NCI-H524 treated with DMSO at 0.1 percent for 48 hours (cell line): ENCODE results near the gene KLHL8.

ENCODE experiments used
- DNase-seq: peaks from one replicate; lab custom pipeline; 2025; lab: John Stamatoyannopoulos, UW

The KLHL8 gene

DNA sequence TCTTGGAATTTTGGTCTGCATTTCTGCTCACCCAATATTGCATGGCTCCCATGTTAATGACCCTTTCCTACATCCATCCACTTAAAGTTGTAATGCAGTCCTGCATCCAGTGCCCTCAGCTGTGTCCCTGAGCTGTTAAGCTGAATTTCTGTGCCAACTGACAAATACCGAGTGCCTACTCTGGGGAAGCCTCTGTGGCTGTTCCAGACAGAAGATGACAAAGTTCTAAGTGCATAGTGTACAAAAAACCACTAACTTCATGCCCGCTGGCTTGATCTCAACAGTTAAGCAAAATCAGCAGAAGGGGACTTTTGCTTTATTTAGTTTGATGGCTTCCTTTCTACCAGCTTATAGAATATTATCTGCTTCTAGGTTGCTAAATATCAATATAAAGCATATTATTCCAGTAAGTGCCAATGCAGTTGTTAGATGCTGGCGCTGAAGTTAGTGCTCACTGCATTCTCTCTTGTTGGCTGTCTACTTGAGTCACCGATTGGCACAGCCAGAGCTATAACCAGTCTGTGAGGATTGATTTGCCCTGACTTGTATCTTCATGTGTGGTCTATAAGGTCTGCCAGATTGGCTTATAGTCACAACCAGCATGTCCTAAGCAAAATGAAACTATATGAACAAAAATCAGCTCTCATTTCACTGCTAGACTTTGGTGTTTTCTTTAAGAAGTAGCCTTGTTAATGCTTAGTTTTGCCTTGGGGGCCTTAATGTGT is 98.9 kb downstream of the KLHL8 start:
- DNase-seq, result no peak

DNA sequence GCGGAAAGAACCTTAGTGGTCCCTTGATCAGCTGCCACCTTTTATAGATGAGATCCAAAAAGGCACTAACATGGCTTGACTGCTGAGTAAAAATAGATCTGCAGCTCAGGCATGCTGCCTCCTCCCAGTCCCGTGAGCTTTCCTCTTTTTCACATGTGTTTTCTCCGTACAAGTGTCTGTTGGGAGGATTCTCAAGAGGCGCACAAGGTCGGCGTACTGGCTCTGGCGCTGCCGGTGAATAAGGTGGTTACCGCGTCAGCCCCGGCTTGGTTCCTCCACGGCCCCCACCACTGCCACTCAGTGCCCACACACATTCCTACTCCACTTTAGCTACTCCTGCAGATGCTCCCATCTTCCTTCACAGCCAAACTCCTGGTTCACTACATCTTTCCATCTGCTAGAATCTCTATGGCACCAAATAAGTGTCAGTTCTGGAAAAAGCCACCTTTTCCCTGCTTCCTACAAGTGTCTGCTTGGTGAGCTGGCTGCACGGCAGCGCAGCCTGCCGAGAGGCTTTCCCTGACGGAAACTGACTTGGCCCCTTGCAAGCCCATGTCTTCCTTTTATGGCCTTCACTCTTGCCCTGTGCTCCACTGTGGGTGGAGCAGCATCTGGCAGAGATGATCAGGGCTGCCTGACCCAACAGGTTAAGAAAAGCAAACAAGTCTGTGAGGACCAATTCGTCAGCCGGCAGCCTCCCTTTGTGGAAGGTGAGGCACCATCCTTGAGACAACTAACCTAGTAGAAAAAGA is 99.8 kb downstream of the KLHL8 start:
- DNase-seq, result no peak

DNA sequence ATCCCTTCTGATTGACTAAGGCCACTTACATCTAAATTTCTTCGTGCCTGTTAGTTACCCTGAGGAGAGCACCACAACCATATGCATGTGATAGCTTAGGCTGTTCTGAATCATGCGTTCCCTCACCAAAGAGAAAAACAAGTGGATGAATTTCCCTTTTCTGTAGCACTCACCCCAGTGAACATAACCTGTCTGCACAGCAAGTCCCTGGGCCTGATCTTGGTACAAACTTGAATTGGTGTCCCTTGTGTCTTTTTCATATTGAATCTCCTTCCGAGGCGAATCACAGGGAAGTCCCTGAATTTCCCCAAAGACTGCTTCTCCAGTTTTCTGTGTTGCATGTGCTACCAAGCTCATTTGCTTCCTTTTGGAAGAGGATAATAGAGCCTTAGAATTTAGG is 100.4 kb downstream of the KLHL8 start:
- DNase-seq, result no peak

DNA sequence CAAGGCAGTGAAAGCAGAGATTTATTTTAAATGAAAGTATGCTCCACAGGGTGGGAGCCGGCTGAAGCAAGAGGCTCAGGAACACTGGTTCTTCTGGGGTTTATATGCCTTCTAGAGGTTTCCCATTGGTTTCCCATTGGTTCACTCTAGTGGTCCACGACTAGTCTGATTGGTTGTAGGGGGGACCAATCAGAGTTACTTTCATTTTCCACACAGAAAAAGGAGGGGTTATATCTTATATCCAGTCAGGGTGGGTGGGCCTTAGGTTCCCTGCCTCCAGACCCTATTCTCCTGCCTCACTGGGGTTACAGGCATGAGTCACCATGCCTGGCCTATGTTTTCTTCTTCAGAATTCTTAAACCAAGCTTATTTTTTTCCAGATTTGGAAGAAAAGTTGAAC is 101.6 kb downstream of the KLHL8 start:
- DNase-seq, result no peak

DNA sequence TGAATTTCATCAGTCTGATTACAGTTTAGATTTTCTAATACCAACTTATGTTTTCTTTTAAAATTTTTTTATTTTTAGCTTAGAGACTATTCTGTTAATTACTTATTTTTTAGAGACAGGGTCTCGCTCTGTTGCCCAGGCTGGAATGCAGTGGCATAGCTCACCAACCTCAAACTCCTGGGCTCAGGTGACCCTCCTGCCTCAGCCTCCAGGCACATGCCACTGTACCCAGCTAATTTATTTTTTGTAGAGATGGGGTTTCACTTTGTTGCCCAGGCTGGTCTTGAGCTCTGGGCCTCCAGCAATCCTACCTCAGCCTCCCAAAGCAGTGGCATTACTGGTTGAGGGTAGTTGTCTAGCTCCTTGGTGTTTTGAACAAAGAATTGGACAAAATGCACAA is 102.0 kb downstream of the KLHL8 start:
- no peak for DNase-seq

DNA sequence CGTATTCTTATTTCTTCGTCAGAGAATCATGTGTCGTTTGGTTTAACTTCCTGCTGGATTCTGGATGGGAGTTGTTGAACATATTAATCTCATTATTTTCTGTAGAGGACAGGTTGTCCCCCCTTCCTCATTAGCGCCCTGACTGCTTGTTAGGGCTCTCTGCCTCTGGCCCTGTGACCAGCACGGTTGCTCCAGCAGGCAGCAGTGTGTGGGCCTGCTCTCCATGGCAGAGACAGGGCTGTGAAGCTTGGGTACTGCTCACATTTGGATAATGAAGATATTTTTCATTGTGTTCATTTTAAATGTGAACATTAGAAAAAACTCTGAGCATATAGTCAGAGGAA is 102.7 kb downstream of the KLHL8 start:
- no peak for DNase-seq

DNA sequence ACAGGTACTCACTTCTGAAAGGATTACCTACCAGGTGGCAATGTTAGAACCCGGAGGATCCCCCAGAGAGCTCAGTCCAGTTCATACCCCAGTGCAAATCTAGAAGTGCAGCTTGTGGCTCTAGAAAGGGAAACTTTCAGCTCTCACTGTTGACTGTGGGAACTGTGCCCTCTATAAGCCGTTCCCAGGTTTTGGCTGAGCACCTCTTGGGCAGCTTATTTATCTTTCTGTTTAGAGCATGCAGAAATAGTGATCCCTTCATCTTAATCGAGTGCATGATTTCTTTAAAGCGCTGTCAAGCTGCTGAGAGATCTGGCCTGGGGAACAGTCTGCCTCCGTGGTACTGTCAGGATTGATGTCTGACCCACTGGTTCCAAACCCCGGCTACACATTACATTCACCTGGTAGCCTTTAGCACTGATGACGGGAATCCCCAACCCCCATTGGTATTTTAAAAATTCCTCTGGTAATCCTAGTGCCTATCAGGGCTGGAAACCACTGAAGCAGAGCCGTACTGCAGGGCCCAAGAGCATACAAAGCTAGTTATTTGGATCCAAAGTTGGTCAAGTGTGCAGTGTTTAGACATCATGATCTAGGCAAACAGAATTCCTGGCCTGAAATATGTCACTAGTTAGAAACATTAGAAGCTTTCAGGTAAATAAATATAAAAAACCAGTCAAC is 103.2 kb downstream of the KLHL8 start:
- no peak for DNase-seq

DNA sequence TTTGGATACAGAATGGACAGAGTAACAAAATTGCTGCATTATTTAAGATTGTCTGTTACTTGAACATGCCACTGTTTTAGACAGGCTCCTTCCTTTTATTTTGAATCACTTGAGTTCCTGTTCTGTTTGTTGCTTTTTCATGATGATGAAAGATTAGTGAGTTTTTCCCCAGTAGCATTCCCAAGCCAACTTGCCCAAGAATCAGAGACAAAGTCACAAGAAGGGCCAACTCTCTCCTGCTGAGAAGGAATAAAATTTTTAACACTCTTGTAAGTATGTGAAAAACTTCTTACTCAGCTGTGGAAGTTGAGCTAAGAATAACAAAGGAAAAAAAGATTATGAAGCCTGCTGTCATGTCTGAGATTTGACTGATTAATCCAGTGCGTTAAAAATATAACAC is 104.2 kb downstream of the KLHL8 start:
- no peak for DNase-seq

DNA sequence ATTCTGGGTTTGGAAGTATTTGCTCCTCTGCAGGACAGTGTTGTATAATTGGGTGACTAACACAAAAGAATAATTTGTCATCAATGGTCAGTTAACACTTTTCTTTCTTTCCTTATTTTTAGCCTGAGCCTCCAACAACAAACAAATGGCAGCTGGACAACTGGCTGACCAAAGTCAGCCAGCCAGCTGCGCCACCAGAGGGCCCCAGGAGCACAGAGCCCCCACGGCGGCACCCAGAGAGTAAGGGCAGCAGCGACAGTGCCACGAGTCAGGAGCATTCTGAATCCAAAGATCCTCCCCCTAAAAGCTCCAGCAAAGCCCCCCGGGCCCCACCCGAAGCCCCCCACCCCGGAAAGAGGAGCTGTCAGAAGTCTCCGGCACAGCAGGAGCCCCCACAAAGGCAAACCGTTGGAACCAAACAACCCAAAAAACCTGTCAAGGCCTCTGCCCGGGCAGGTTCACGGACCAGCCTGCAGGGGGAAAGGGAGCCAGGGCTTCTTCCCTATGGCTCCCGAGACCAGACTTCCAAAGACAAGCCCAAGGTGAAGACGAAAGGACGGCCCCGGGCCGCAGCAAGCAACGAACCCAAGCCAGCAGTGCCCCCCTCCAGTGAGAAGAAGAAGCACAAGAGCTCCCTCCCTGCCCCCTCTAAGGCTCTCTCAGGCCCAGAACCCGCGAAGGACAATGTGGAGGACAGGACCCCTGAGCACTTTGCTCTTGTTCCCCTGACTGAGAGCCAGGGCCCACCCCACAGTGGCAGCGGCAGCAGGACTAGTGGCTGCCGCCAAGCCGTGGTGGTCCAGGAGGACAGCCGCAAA is 106.0 kb downstream of the KLHL8 start:
- no peak for DNase-seq

DNA sequence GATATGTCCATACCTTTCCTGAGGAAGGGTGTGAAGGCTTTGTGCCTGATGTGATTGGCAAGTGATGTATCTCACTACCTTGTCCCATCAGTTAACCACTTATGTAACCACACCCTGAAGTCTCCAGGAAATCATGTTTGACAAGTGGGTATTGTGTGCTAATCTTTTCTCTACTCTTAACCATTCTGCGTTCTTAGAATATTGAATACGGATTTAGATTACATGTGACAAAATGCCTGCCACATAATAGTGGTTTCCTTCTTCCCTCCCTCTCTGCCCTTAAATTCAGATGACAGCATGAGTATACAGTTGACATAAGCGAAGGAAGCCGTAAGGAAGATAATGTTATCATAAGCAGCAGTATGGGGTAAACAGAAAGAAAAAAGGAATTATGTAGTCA is 108.4 kb downstream of the KLHL8 start:
- DNase-seq, result no peak
